Astrocyte (in vitro differentiated cells and primary cell): ENCODE results near the gene TOM1L1. TPM values are rescaled to one million over a fixed set of nuclear protein-coding genes. Genes with fewer than 3 reads are reported as not detected.

ENCODE experiments used
- DNase-seq: peaks from one replicate; pipeline ENCODE4 v3.0.0-alpha.2; 2010; ENCODE audit warnings: low read depth
- FAIRE-seq: peaks from 2 replicates; lab custom pipeline; 2011; peaks lifted over from hg19 to GRCh38; lab: Jason Lieb, UNC
- H2AFZ ChIP-seq: 2 replicates; pipeline ENCODE4 v1.6.0; 2012; ENCODE audit warnings: low read depth, low read length, inconsistent platforms
- H3K27ac ChIP-seq: 2 replicates; pipeline ENCODE4 v1.5.1; 2011; ENCODE audit warnings: low read depth, low read length, inconsistent platforms
- H3K27me3 ChIP-seq: 2 replicates; pipeline ENCODE4 v1.6.0; 2011; ENCODE audit warnings: low read length, inconsistent platforms; ENCODE audit not compliant: insufficient read depth
- H3K36me3 ChIP-seq: 2 replicates; pipeline ENCODE4 v1.5.1; 2011; ENCODE audit warnings: low read length, inconsistent platforms; ENCODE audit not compliant: insufficient read depth
- H3K4me1 ChIP-seq: 2 replicates; pipeline ENCODE4 v1.5.1; 2011; ENCODE audit warnings: low read length, inconsistent platforms; ENCODE audit not compliant: insufficient read depth
- H3K4me2 ChIP-seq: 2 replicates; pipeline ENCODE4 v1.6.0; 2012; ENCODE audit warnings: low read length, inconsistent platforms
- H3K4me3 ChIP-seq: 2 replicates; pipeline ENCODE4 v1.5.1; 2011; ENCODE audit warnings: low read depth, mild to moderate bottlenecking, low read length, inconsistent platforms; ENCODE audit not compliant: insufficient read depth
- H3K79me2 ChIP-seq: 2 replicates; pipeline ENCODE4 v1.6.0; 2012; ENCODE audit warnings: mild to moderate bottlenecking, low read length, inconsistent platforms; ENCODE audit not compliant: insufficient read depth
- H3K9ac ChIP-seq: 2 replicates; pipeline ENCODE4 v1.6.0; 2012; ENCODE audit warnings: mild to moderate bottlenecking, low read length, inconsistent platforms
- H3K9me3 ChIP-seq: 2 replicates; pipeline ENCODE4 v1.5.1; 2012; ENCODE audit warnings: low read depth, mild to moderate bottlenecking, low read length, inconsistent platforms; ENCODE audit not compliant: insufficient read depth
- H4K20me1 ChIP-seq: 2 replicates; pipeline ENCODE4 v1.6.0; 2012; ENCODE audit warnings: low read length, inconsistent platforms; ENCODE audit not compliant: insufficient read depth
- H3K27ac Mint-ChIP-seq: one replicate; pipeline ENCODE4 v1.8.0; 2021; ENCODE audit warnings: mild to moderate bottlenecking, mixed read lengths; ENCODE audit not compliant: unreplicated experiment
- H3K27me3 Mint-ChIP-seq: one replicate; pipeline ENCODE4 v1.8.0; 2021; ENCODE audit warnings: low read depth, mixed read lengths; ENCODE audit not compliant: unreplicated experiment
- H3K36me3 Mint-ChIP-seq: one replicate; pipeline ENCODE4 v1.8.0; 2021; ENCODE audit warnings: low read depth, mixed read lengths; ENCODE audit not compliant: unreplicated experiment
- H3K4me1 Mint-ChIP-seq: one replicate; pipeline ENCODE4 v1.8.0; 2021; ENCODE audit warnings: low read depth, mixed read lengths; ENCODE audit not compliant: unreplicated experiment
- H3K4me3 Mint-ChIP-seq: one replicate; pipeline ENCODE4 v1.8.0; 2021; ENCODE audit warnings: mild to moderate bottlenecking, moderate library complexity, mixed read lengths; ENCODE audit not compliant: unreplicated experiment
- H3K9me3 Mint-ChIP-seq: one replicate; pipeline ENCODE4 v1.8.0; 2021; ENCODE audit warnings: mild to moderate bottlenecking, mixed read lengths; ENCODE audit not compliant: unreplicated experiment
- CTCF ChIP-seq: IDR thresholded peaks from 2 replicates; pipeline ENCODE4 v1.5.1; 2011; ENCODE audit warnings: low read depth, mild to moderate bottlenecking, inconsistent platforms, low read length, moderate library complexity; ENCODE audit not compliant: insufficient read depth
- EZH2 ChIP-seq: IDR thresholded peaks from 2 replicates; pipeline ENCODE4 v1.6.1; 2012; ENCODE audit warnings: mild to moderate bottlenecking, low read length, inconsistent platforms; ENCODE audit not compliant: insufficient read depth
- total RNA-seq: library from RNA; stranded (reverse); gene quantifications from 2 replicates; pipeline ENCODE4 v1.2.1, GENCODE V29; 2021

Gene TOM1L1
- total RNA-seq, 1 donor from 2014 or later = 27.1 TPM

DNA sequence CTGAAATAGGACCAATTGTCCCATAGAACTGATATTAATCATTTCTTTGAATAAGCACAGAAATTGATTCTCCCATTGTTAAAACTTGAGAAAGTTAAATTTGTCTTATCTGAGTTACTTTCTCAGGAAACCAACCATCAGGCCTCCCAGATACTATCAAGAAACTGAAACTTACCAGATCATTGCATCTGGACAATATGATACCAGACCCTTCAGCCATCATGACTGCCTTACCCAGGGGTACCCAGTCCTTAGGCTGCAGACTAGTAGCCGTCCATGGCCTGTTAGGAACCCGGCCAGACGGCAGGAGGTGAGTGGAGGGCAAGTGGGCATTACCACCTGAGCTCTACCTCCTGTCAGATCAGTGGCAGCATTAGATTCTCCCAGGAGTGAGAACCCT is 75.7 kb downstream of the TOM1L1 start:
- TF ChIP-seq EZH2 (no peak), CTCF (no peak)
- H3K4me1 Mint-ChIP-seq = no peaks in the 10 kb centered on the region
- Histone ChIP-seq H4K20me1 (peaks cover 7% of the 10 kb centered on the region), H3K9me3 (no peaks in the 10 kb centered on the region), H3K4me2 (no peak overlapping the region), H2AFZ (no peak overlapping the region), H3K27me3 (no peaks in the 10 kb centered on the region), H3K36me3 (no peaks in the 10 kb centered on the region), H3K4me3 (no peak overlapping the region), H3K79me2 (peaks cover 67% of the 10 kb centered on the region), H3K27ac (no peak overlapping the region), H3K4me1 (no peaks in the 10 kb centered on the region), H3K9ac (no peak overlapping the region)
- H3K4me3 Mint-ChIP-seq = no peak overlapping the region
- FAIRE-seq (no peak), DNase-seq (no peak)
- H3K27me3 Mint-ChIP-seq = no peaks in the 10 kb centered on the region
- H3K36me3 Mint-ChIP-seq = peaks cover 6% of the 10 kb centered on the region
- H3K27ac Mint-ChIP-seq = no peak overlapping the region
- peaks cover 4% of the 10 kb centered on the region for H3K9me3 Mint-ChIP-seq

DNA sequence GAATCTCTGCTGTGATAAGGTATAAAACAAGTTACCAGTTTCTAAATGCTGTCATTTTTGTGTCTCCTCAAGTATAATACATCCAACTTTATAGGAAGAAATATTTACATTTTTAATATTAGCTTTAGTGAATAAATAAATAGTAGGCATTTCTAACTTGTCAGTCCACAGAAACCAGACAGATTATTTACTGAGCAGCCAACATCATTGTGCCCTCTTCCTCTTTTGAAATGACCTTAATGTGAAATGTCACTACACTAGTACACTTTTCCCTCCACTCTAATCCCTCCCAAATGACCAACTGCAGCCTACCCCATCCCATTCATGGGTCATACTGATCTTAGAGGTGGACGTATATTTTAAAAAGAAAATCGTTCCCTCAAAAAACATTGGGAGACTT is 77.1 kb downstream of the TOM1L1 start:
- TF ChIP-seq CTCF (no peak), EZH2 (no peak)
- Mint-ChIP-seq H3K4me3 (no peak overlapping the region), H3K27me3 (no peaks in the 10 kb centered on the region), H3K9me3 (peaks cover 4% of the 10 kb centered on the region), H3K27ac (no peak overlapping the region), H3K4me1 (peaks cover 4% of the 10 kb centered on the region), H3K36me3 (peaks cover 5% of the 10 kb centered on the region)
- H3K79me2 ChIP-seq = peaks cover 55% of the 10 kb centered on the region
- H3K9me3 ChIP-seq = no peaks in the 10 kb centered on the region
- H3K9ac ChIP-seq = no peak overlapping the region
- peaks cover 7% of the 10 kb centered on the region for H4K20me1 ChIP-seq
- FAIRE-seq (no peak), DNase-seq (no peak)
- no peak overlapping the region for H2AFZ ChIP-seq
- H3K36me3 ChIP-seq = no peaks in the 10 kb centered on the region
- H3K4me2 ChIP-seq = no peak overlapping the region
- H3K4me3 ChIP-seq = no peak overlapping the region
- no peaks in the 10 kb centered on the region for H3K27me3 ChIP-seq
- H3K4me1 ChIP-seq = no peaks in the 10 kb centered on the region
- no peak overlapping the region for H3K27ac ChIP-seq

- H3K9me3 Mint-ChIP-seq = peaks cover 4% of the 10 kb centered on the region
- peaks cover 5% of the 10 kb centered on the region for H3K36me3 Mint-ChIP-seq
- Histone ChIP-seq H2AFZ (no peak overlapping the region), H3K9me3 (no peaks in the 10 kb centered on the region), H3K27ac (no peak overlapping the region), H3K79me2 (peaks cover 40% of the 10 kb centered on the region), H3K4me3 (no peak overlapping the region), H3K27me3 (no peaks in the 10 kb centered on the region), H4K20me1 (peaks cover 3% of the 10 kb centered on the region), H3K36me3 (no peaks in the 10 kb centered on the region), H3K9ac (no peak overlapping the region), H3K4me2 (no peak overlapping the region), H3K4me1 (no peaks in the 10 kb centered on the region)
- peaks cover 7% of the 10 kb centered on the region for H3K4me1 Mint-ChIP-seq
- TF ChIP-seq CTCF = no peak
- no peak for FAIRE-seq
- no peak overlapping the region for H3K4me3 Mint-ChIP-seq
- DNase-seq = no peak
- H3K27me3 Mint-ChIP-seq = no peaks in the 10 kb centered on the region
- H3K27ac Mint-ChIP-seq = no peak overlapping the region
Observed at GRCh38 chr17:54979657-54980056, 79.0 kb downstream of the TOM1L1 start.
